NCI-H345 treated with DMSO at 0.1 percent for 48 hours (cell line): ENCODE results near the gene TNPO2.
"Not testable (repeated sequence)": the region's sequence is repeated elsewhere in the genome, so short reads cannot be mapped to it uniquely, and the experiment has no call there.

Experiments
- DNase-seq: peaks from one replicate; lab custom pipeline; 2025; ENCODE audit not compliant: unreplicated experiment; lab: John Stamatoyannopoulos, UW

Gene TNPO2

DNA sequence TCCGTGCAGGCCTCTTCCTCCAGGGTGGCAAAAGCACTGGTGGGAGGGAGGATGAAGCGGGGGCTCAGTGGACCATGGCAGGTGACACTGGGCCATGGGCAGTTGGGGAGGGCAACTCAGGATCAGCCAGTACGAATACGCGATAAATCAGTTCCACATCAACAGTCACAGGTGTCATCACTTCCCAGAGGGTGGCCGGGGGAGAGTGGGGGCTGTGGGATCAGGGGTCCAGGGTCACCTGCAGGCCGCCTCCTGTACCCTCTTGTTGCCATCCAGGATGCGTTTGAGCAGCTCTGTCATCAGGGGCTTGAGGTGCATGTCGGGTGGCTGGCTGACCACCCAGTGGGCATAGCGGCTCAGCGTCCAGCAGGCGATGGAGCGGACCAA lies 17.4 kb downstream of the TNPO2 start:
- no peak for DNase-seq

DNA sequence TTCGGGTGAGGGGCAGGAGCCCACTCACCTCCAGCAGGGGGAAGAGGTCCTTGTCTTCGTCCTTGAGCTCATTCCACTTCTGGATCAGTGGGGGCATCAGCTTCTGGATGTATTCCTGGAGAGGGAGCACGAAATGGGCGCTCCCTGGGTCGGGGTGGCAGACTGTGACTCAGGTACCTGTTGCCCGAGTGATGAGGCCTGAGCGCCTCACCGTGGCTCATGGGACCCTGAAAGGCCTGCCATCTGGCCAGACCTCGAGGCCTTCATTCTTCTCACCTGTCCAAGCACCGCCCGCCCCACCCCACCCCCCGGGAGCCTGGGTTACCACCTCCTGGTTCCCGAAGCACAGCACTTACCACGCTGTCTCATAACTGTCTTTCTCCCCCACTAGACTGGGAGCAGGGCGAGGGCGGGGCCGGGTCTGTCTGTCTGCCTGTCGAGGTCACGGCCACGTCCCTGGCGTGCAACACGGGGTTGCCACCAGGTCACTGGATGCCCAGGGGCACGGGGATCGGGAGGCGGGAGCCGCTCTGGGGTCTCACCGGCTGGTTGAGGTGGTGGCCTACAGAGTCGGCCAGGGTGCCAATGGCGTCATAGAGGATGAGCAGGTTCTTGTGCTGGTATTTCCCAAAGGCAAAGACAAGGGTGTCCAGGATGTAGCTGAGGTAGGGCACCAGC lies 17.9 kb downstream of the TNPO2 start:
- no peak for DNase-seq

DNA sequence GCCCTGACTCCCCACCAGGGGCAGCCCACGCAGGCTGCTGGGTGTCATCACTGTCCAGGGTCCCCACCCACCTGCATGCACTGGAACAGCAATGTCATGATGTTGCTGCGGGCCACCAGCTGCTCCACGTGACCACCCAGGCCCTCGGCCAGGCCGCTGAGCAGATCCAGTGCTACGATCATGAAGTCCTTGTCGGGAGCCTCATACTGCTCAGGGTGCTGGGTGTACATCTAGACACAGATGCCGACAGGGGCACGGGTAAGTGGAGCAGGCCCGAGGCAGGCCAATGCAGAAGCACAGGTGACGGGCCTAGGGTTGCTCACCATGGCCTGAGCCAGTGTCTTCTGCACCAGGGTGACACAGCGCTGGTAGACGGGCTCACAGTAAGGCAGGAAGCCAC lies 18.6 kb downstream of the TNPO2 start:
- DNase-seq = no peak

GRCh38 chr19:12703046-12703445 lies 20.7 kb downstream of the TNPO2 start:
- DNase-seq = no peak

DNA sequence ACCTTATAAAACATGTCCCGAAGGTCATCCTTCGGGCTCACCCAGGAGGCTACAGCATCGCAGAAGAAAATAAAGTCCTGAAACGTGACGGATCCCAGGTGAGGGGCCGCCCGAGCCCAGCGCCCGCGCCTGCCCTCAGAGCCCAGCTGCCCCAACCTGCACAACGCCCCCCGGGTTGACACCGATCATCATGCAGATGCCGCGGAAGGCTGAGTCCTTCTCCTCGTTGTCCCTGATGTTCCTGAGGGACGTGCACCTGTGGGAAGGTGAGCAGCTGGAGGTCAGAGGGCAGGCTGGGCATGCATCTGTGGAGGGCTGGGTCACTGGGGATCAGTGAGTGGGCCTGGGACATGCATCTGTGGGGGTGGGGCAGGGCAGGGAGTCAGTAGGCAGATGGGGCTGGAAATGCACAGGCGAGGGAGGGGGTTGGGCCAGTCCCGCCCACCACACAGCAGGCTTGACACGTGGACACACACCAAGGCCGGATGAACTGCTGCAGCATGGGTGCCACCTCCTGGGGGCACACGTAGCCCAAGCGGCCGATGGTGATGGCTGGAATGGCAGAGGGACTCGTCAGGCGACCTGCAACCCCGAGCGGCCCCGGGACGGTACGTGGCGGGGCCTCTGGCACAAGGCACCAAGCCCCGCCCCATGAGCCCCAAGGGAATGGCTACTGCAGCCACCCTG lies 22.0 kb downstream of the TNPO2 start:
- no peak for DNase-seq

GRCh38 chr19:12698138-12698537 lies 25.6 kb downstream of the TNPO2 start:
- DNase-seq = no peak

GRCh38 chr19:12697425-12697824 lies 26.3 kb downstream of the TNPO2 start:
- not testable (repeated sequence) for DNase-seq

- DNase-seq = peak; percentile 17
These were observed 27.1 kb downstream of the TNPO2 start, which contains the start of gene FBXW9 for GRCh38 chr19:12696366-12697335. Gene FBXW9 (minus strand): TSS chr19:12696631. CDS start chr19:12696581, 50 bp downstream.

DNA sequence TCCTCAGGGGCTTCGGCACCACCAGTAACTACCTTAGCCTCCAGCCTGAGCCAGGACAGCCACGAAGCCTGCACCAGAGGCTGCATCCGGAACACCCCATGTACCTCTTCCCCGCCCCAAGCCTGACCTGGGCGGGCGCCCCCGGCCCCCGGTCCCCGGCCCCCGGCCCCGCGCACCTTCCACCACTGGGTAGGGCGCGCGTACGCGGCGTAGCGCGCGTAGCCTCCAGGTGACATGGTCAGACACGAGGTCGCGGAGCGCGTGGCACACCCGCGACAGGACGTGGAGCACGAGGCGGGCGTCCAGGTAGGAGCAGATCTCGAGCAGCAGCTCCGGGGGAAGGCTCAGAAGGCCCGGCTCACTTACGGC lies 27.8 kb downstream of the TNPO2 start:
- no peak for DNase-seq

- no peak for DNase-seq
These were observed 28.2 kb downstream of the TNPO2 start for GRCh38 chr19:12695514-12695913.

GRCh38 chr19:12695096-12695495 lies 28.6 kb downstream of the TNPO2 start:
- no peak for DNase-seq

- DNase-seq = no peak
These were observed 29.1 kb downstream of the TNPO2 start for GRCh38 chr19:12694641-12695040.

GRCh38 chr19:12692960-12693359 lies 30.8 kb downstream of the TNPO2 start:
- DNase-seq = no peak

DNA sequence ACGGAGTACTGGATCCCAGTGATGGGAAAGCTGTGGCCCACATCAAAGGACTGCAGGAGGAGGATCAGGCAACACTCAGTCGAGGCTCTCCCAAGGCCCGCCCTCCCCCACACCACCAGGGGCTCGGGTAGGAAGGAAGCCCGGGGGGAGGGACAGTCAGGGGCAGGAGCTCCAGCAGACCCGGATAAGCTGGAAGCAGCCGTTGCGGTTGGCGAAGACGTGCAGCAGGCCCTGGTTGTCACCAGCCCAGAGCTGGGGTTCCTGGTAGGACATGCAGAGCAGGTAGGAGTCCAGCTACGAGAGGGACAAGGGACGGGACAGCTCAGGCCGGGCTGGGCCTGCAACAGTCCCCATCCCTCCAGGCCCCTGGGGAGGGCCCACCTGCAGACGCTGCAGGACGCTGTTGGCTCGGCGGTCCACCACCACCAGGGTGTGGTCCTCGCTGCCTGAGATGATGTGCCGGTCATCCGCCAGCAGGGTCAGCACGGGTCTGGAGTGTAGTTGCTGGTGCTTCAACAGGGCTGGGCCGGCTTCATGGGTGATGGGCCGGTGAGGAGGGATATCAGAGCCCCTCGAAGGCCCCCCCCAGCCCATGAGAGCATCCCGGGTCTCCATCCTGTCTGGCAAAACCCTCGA lies 34.0 kb downstream of the TNPO2 start:
- DNase-seq = no peak

DNA sequence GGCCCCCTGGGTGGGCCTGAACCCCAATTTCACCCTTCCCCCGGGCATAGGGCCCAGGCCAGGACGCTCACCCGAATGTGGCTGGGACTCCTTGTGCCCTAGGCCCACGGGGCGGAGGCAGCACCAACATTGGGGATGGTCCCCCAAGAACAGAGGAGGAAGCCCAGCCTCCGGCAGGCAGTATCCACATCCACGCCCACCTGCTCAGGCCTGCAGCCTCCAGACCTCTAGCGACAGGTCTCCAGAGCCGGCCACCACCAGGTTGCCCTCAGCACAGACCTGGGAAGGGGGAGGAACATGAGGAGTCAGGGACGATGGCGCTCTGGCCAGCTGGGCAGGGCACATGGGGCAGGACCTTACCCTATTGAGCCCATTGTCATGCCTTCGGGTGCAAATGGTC lies 34.7 kb downstream of the TNPO2 start:
- no peak for DNase-seq

- DNase-seq = no peak
These were observed 36.1 kb downstream of the TNPO2 start, which contains the start of gene GNG14 for GRCh38 chr19:12687496-12688196. Gene GNG14 (plus strand): TSS chr19:12687998. CDS start chr19:12688049, 51 bp downstream.

- DNase-seq = no peak
These were observed 37.9 kb downstream of the TNPO2 start for GRCh38 chr19:12685831-12686230.

DNA sequence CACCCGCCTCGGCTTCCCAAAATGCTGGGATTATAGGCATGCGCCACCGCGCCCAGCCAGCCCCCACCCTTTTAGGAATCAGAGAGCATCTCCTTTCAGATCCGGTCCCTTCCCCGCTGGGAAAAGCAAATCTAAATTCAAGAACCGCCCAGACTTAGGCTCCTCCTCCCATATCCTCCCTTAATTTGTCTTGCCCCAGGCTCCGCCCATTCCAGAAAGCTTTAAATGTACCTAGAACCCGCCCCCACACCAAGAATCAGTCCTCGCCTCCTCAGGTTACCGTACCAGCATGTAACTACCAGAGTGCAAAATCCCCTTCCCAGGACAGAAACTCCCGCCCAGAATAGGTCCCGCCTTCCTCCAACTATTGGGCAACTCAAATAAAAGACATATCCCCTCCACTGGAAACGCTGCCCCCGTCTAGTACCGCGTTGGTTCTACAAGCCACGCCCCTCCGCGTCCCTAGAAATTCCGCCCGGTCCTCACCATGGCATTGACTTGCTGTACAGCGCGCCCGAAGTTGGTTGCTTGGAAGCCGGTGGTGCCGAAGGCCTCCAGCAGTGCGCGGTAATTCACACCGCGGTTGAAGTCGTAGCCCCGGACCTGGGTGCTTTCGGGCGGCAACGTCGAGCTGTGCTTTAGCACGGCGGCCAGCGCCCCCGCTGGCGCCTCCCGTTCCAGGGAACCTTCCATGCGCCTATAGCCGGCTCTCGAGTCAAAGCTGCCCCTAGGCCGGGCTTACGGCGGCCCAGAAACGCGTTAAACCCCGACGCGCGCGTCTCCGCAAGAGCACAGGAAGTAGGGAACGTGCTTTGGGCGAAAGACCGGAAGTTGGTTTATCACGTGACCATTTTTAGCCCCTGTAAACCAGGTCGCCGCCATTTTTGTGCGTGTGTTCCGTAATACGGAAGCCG lies 42.4 kb downstream of the TNPO2 start, which contains the start of gene DHPS:
Gene DHPS (minus strand): TSS at position 807 of the 914 bp plus-strand sequence. CDS start 114 bp downstream, at position 693.
- DNase-seq = peak; percentile 63

DNA sequence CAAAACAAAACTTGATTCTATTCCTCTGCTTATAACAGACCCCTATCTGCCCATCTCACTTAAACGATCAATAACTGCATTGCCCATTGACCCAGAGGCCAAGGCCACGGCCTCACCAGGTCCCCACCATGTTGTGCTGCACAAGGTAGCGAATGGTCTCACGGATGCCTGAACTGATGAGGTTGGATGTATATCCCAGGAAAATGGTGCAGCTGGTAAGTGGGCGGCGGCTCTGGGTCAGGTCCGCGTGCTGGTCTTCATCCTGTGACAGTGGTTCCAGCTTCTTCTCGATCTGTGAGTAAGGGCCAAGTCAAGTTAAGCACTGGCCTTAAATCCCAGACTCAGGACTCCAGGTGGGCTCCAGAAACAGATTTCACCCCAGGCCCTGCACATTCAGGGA lies 43.7 kb downstream of the TNPO2 start:
- no peak for DNase-seq
